TTC549 (cell line): ENCODE measurements around the gene ITIH1.

Experiments used
- FAIRE-seq: peaks from 2 replicates; lab custom pipeline; 2012; peaks lifted over from hg19 to GRCh38; lab: Jason Lieb, UNC

The ITIH1 gene

GRCh38 chr3:52816199-52816598 is 38.8 kb downstream of the ITIH1 start:
- FAIRE-seq, result no peak

- FAIRE-seq, result no peak
These were observed 39.3 kb downstream of the ITIH1 start for GRCh38 chr3:52816654-52817053.

- FAIRE-seq, result no peak
These were observed 39.8 kb downstream of the ITIH1 start for GRCh38 chr3:52817221-52817620.

- no peak for FAIRE-seq
These were observed 40.5 kb downstream of the ITIH1 start for GRCh38 chr3:52817860-52818259.

- FAIRE-seq, result no peak
These were observed 42.5 kb downstream of the ITIH1 start for GRCh38 chr3:52819936-52820335.

GRCh38 chr3:52820736-52821135 is 43.3 kb downstream of the ITIH1 start:
- no peak for FAIRE-seq

GRCh38 chr3:52822363-52822762 is 45.0 kb downstream of the ITIH1 start:
- FAIRE-seq, result no peak

GRCh38 chr3:52824037-52824436 is 46.6 kb downstream of the ITIH1 start:
- no peak for FAIRE-seq

- no peak for FAIRE-seq
These were observed 50.0 kb downstream of the ITIH1 start for GRCh38 chr3:52827441-52827840.

GRCh38 chr3:52827866-52828376 is 50.5 kb downstream of the ITIH1 start:
- no peak for FAIRE-seq

GRCh38 chr3:52829482-52829881 is 52.1 kb downstream of the ITIH1 start:
- FAIRE-seq, result no peak

- no peak for FAIRE-seq
These were observed 52.6 kb downstream of the ITIH1 start for GRCh38 chr3:52829906-52830463.

GRCh38 chr3:52830535-52831258 is 53.3 kb downstream of the ITIH1 start, which contains the start of gene ITIH4:
Gene ITIH4, minus strand, starts transcription at chr3:52830672. Its CDS starts 30 bp downstream, at chr3:52830642.
- FAIRE-seq, result no peak

- FAIRE-seq, result no peak
These were observed 54.3 kb downstream of the ITIH1 start for GRCh38 chr3:52831500-52832301.

- no peak for FAIRE-seq
These were observed 55.8 kb downstream of the ITIH1 start for GRCh38 chr3:52833202-52833601.

- FAIRE-seq, result no peak
These were observed 57.6 kb downstream of the ITIH1 start, which contains the start of gene MUSTN1 for GRCh38 chr3:52834871-52835501. Gene MUSTN1, minus strand, starts transcription at chr3:52835019. Its CDS starts 71 bp downstream, at chr3:52834948.

- FAIRE-seq, result no peak
These were observed 58.5 kb downstream of the ITIH1 start for GRCh38 chr3:52835766-52836470.

GRCh38 chr3:52836471-52836845 is 59.1 kb downstream of the ITIH1 start:
- no peak for FAIRE-seq

GRCh38 chr3:52836986-52837385 is 59.6 kb downstream of the ITIH1 start:
- no peak for FAIRE-seq

- FAIRE-seq, result no peak
These were observed 61.3 kb downstream of the ITIH1 start for GRCh38 chr3:52838561-52839267.

GRCh38 chr3:52839268-52839575 is 61.8 kb downstream of the ITIH1 start:
- FAIRE-seq, result no peak
